GM03348 (cell line): Measurements from ENCODE around the gene CATSPERD.

ENCODE experiments used
- DNase-seq: peaks from one replicate; pipeline ENCODE4 v3.0.0; 2012; ENCODE audit warnings: low spot score

Gene CATSPERD

GRCh38 chr19:5827342-5827890, 107.0 kb downstream of the CATSPERD start:
- no peak for DNase-seq

- peak; percentile 94 for DNase-seq
These were observed 107.6 kb downstream of the CATSPERD start for GRCh38 chr19:5827891-5828660.
